Measurements from ENCODE around the gene BAX. TPM values are rescaled to one million over a fixed set of nuclear protein-coding genes. Genes with fewer than 3 reads are reported as not detected.

BAX gene
- total RNA-seq, 2 experiments from 2014 or later = 310 to 324 TPM

DNA sequence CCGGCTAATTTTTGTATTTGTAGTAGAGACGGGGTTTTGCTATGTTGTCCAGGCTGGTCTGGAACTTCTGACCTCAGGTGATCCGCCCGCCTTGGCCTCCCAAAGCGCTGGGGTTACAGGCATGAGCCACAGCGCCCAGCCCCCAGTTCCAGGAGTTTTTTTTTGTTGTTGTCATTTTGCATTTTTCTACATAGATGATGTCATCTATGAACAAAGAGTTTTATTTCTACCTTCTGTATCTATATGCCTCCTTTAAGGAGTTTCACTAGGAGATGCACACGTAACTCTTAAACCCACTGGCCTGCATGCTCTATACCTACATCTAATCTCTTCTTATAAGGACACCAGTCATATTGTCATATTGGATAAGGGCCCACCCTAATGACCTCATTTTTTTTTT, 16.4 kb upstream of the BAX start:
- no peak overlapping the region for H3K4me3 Mint-ChIP-seq
- H3K27me3 Mint-ChIP-seq = no peaks in the 10 kb centered on the region
- H3K4me1 Mint-ChIP-seq = peaks cover 12% of the 10 kb centered on the region
- no peak for DNase-seq
- POLR2A ChIA-PET = no interaction called here
- H3K36me3 Mint-ChIP-seq (ENCODE audit: low read depth) = peaks cover 11% of the 10 kb centered on the region
- H3K9me3 Mint-ChIP-seq = peaks cover 3% of the 10 kb centered on the region
- no peak overlapping the region for H3K27ac Mint-ChIP-seq
- CTCF ChIA-PET = interaction anchor here (0.6 kb wide), 1 partner anchor 13 kb away, joined by 4 read pairs; no protein-coding TSS in a partner anchor

DNA sequence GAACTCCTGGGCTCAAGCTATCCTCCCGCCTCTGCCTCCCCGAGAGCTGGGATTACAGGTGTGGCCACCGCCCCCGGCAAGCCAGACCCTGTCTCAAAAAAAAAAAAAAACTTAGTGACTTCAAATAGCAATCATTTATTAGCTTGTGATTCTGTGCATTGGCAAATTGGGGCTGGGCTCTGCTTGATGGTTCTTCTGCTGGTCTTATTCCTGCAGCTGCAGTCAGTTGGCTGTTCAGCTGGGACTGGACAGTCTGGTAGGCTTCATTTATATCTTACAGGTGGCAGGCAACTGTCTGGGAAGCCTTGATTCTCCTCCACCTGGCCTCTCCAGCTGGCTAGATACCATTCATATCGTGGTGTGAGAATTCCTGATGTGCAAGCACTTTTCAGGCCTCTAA, 13.8 kb upstream of the BAX start:
- peaks cover 3% of the 10 kb centered on the region for H3K9me3 Mint-ChIP-seq
- H3K4me3 Mint-ChIP-seq = no peak overlapping the region
- no peak overlapping the region for H3K27ac Mint-ChIP-seq
- peaks cover 11% of the 10 kb centered on the region for H3K36me3 Mint-ChIP-seq (ENCODE audit: low read depth)
- ChIA-PET CTCF (interaction anchor here (0.6 to 0.7 kb wide), 5 partner anchors 17 to 145 kb away, joined by 3 to 9 read pairs (median 3); no protein-coding TSS in a partner anchor), POLR2A (no interaction called here)
- H3K27me3 Mint-ChIP-seq = no peaks in the 10 kb centered on the region
- DNase-seq = no peak
- H3K4me1 Mint-ChIP-seq = no peaks in the 10 kb centered on the region

DNA sequence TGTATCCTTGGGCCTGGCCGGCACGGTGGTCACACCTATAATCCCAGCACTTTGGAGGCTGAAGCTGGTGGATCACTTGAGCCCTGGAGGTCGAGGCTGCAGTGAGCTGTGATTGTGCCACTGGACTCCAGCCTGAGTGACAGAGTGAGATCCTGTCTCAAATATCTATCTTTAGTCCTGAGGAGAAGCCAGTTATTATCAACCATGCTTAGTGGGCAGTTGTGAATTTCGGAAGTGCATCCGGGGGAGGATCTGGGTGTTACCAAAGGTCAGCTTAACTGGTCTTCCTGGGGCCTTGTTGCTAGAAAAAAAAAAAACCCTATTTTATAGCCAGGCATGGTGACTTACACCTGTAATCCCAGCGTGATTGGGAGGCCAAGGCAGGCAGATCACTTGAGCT, 11.6 kb upstream of the BAX start:
- Mint-ChIP-seq H3K36me3 (ENCODE audit: low read depth) (peaks cover 11% of the 10 kb centered on the region), H3K27me3 (no peaks in the 10 kb centered on the region), H3K9me3 (peaks cover 8% of the 10 kb centered on the region), H3K4me1 (no peaks in the 10 kb centered on the region), H3K27ac (no peak overlapping the region), H3K4me3 (no peak overlapping the region)
- ChIA-PET POLR2A (no interaction called here), CTCF (interaction anchor here (0.6 to 2.3 kb wide), 4 partner anchors 12 to 27 kb away, joined by 3 to 5 read pairs (median 4); no protein-coding TSS in a partner anchor)
- DNase-seq = no peak

DNA sequence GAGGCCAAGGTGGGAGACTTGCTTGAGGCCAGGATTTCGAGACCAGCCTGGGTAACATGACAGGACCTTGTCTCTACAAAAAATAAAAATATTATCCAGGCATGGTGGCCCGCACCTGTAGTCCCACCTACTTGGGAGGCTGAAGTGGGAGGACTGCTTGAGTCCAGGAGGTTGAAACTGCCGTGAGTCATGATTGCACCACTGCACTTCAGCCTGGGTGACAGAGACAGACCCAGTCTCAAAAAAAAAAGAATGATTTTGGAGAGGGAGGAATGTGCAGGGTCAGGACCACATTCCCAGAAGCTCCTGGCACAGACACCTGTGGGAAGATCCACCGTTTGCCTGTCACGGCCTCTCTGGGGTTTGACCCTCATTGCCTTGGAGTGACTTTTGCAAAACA, 9.3 kb upstream of the BAX start:
- Mint-ChIP-seq H3K27ac (no peak overlapping the region), H3K27me3 (no peaks in the 10 kb centered on the region), H3K9me3 (peaks cover 12% of the 10 kb centered on the region), H3K36me3 (ENCODE audit: low read depth) (peaks cover 7% of the 10 kb centered on the region), H3K4me3 (no peak overlapping the region), H3K4me1 (no peaks in the 10 kb centered on the region)
- CTCF ChIA-PET = interaction anchor here (2.3 kb wide), 1 partner anchor 25 kb away, joined by 5 read pairs; no protein-coding TSS in a partner anchor
- POLR2A ChIA-PET = no interaction called here
- DNase-seq = no peak

DNA sequence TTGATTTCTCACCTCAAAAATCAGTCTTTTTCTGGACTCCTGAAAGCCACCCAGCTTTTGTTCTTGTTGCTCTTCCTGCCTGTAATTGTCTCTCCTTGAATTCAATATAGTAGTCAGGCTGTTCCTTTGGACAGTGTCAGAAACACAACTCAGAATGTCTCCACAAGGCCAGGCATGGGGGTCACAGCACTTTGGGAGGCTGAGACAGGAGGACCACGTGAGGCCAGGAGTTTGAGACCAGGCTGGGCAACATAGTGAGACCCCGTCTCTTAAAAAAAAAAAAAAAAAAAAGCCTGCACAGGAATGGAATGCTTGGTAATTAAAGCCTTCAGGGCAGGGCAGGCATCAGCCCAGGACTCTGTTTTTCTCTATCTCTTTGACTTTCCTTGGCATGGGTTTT, 8.9 kb upstream of the BAX start:
- Mint-ChIP-seq H3K4me1 (no peaks in the 10 kb centered on the region), H3K27ac (no peak overlapping the region), H3K27me3 (no peaks in the 10 kb centered on the region), H3K4me3 (no peak overlapping the region), H3K36me3 (ENCODE audit: low read depth) (peaks cover 4% of the 10 kb centered on the region), H3K9me3 (peaks cover 12% of the 10 kb centered on the region)
- no peak for DNase-seq
- ChIA-PET POLR2A (no interaction called here), CTCF (no interaction called here)

DNA sequence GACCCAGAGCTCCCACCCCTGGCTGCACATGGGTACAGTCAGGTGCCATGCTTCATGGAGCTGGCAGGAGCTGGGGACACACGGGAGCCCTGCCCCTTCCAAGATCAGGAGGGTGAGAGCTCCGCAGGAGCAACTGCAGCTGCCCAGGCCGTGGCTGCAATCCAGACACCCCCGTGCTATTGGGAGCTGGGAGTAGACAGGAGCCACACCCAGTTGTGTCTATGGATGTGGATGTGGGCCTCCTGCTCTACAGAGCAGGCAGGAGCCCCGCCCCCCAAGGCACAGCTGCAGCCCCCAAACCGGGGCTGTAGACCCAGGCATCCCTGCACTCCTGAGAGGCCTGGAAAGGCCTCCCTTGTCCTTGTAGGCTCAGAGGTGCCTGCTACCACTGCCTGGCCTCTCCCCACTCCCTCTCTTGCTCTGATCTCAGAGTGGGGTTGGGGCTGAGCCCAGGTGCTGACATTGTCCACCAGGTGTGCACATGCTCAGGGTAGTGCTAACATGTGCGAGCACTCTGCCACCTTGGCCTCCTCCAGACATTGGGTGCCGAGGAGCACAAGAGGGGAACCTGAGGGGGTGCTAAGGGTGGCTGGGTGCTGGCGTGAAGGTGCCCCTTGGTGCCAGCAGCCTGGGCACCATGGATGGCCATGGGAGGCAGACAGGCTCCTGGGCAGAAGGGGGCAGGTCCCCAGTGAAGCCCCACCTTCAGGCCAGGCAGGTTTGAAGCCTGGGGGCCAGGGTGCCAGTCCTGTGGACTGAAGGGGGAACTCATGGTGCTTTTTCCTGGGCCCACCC, 8.0 kb upstream of the BAX start:
- CTCF ChIA-PET = no interaction called here
- POLR2A ChIA-PET = no interaction called here
- Mint-ChIP-seq H3K36me3 (ENCODE audit: low read depth) (no peaks in the 10 kb centered on the region), H3K4me3 (no peak overlapping the region), H3K4me1 (no peaks in the 10 kb centered on the region), H3K9me3 (peaks cover 9% of the 10 kb centered on the region), H3K27ac (no peak overlapping the region), H3K27me3 (no peaks in the 10 kb centered on the region)
- no peak for DNase-seq

DNA sequence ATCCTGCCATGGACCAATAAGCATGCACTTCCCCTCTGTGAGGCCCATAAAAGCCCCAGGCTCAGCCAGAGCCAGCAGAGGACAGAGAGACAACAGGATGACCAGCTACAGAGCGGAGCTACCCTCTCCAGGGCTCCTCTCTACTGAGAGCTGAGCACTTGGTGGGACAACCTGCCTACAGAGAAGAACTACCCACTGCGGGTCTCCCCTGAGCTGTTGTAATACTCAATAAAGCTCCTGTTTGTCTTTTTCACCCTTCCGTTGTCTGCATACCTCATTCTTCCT, 7.5 kb upstream of the BAX start:
- POLR2A ChIA-PET = no interaction called here

DNA sequence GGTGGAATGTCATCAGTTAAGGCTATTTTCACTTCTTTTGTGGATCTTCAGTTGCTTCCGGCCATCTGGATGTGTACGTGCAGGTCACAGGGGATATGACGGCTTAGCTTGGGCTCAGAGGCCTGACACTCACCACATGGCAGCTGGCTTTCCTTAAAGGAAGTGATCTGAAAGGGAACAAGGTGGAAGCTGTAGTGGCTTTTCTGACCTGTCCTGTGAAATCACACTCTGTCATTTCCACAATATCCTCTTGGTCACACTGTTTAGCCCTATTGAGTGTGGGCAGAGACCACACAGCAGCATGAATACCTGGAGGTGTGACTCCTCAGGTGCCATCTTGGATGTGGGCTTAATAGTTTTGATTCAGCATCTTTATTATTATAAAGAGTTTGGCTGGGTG, 4.5 kb upstream of the BAX start:
- H3K27me3 Mint-ChIP-seq = no peaks in the 10 kb centered on the region
- CTCF ChIA-PET = interaction anchor here (2.1 kb wide), 1 partner anchor 17 kb away, joined by 4 read pairs; no protein-coding TSS in a partner anchor
- POLR2A ChIA-PET = no interaction called here
- H3K4me3 Mint-ChIP-seq = no peak overlapping the region
- peaks cover 9% of the 10 kb centered on the region for H3K4me1 Mint-ChIP-seq
- peaks cover 9% of the 10 kb centered on the region for H3K9me3 Mint-ChIP-seq
- H3K27ac Mint-ChIP-seq = no peak overlapping the region
- no peak for DNase-seq
- peaks cover under 1% of the 10 kb centered on the region for H3K36me3 Mint-ChIP-seq (ENCODE audit: low read depth)

More for the DNA sequence above, 7.5 kb upstream of the BAX start:
- peaks cover 9% of the 10 kb centered on the region for H3K9me3 Mint-ChIP-seq
- H3K27me3 Mint-ChIP-seq = no peaks in the 10 kb centered on the region
- H3K4me3 Mint-ChIP-seq = no peak overlapping the region
- DNase-seq = no peak
- H3K4me1 Mint-ChIP-seq = no peaks in the 10 kb centered on the region
- CTCF ChIA-PET = interaction anchor here (0.8 kb wide), 1 partner anchor 15 kb away, joined by 3 read pairs; no protein-coding TSS in a partner anchor
- no peaks in the 10 kb centered on the region for H3K36me3 Mint-ChIP-seq (ENCODE audit: low read depth)
- H3K27ac Mint-ChIP-seq = no peak overlapping the region

DNA sequence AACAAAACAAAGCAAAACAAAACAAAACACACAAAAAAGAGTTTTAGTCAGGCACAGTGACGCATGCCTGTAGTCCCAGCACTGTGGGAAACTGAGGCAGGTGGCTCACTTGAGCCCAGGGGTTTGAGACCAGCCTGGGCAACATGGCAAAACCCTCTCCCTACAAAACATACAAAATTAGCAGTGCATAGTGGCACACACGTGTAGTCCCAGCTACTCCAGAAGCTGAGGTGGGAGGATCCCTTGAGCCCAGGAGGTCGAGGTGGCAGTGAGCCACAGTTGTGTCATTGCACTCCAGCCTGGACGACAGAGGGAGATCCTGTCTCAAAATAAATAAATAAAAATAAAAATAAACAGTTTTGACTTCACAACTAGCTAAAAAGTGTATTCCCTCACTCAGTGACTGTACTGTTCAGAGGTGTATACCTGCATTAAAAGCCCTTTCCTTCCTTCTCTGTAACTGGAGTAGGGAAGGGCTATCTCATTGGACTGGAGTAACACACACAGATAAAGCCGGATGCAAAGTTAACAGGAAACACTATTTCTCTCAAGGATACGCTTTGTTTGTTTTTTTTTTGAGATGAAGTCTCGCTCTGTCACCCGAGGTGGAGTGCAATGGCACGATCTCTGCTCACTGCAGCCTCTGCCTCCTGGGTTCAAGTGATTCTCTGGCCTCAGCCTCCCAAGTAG, 3.7 kb upstream of the BAX start:
- Mint-ChIP-seq H3K4me3 (no peak overlapping the region), H3K27me3 (no peaks in the 10 kb centered on the region), H3K27ac (no peak overlapping the region), H3K9me3 (peaks cover 9% of the 10 kb centered on the region), H3K4me1 (peaks cover 16% of the 10 kb centered on the region), H3K36me3 (ENCODE audit: low read depth) (peaks cover 9% of the 10 kb centered on the region)
- no peak for DNase-seq
- CTCF ChIA-PET = interaction anchor here (0.6 to 1.2 kb wide), 2 partner anchors 12 to 18 kb away, joined by 3 to 4 read pairs; no protein-coding TSS in a partner anchor
- POLR2A ChIA-PET = no interaction called here

DNA sequence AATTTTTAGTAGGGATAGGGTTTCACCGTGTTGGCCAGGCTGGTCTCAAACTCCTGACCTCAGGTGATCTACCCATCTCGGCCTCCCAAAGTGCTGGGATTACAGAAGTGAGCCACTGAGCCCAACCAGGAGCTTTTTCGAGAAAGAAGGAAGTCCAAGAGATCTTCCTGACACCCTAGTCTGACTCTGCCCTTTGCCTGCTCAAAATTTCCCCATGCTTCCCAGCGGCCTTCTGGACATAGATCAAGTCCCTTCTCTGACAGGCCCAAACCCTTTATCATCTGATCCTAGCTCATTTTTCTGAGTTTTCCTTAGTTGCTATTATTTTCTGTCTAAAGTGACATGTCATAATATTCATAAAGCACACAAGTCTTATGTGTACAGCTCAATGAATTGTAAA, 1.5 kb upstream of the BAX start:
- Mint-ChIP-seq H3K27ac (no peak overlapping the region), H3K36me3 (ENCODE audit: low read depth) (peaks cover 28% of the 10 kb centered on the region), H3K4me3 (no peak overlapping the region), H3K4me1 (peaks cover 33% of the 10 kb centered on the region), H3K9me3 (peaks cover 4% of the 10 kb centered on the region), H3K27me3 (no peaks in the 10 kb centered on the region)
- no peak for DNase-seq
- POLR2A ChIA-PET = no interaction called here
- CTCF ChIA-PET = interaction anchor here (0.7 to 1.4 kb wide), 6 partner anchors 17 to 225 kb away, joined by 3 to 5 read pairs (median 4); partner anchors contain the start of gene HSD17B14

DNA sequence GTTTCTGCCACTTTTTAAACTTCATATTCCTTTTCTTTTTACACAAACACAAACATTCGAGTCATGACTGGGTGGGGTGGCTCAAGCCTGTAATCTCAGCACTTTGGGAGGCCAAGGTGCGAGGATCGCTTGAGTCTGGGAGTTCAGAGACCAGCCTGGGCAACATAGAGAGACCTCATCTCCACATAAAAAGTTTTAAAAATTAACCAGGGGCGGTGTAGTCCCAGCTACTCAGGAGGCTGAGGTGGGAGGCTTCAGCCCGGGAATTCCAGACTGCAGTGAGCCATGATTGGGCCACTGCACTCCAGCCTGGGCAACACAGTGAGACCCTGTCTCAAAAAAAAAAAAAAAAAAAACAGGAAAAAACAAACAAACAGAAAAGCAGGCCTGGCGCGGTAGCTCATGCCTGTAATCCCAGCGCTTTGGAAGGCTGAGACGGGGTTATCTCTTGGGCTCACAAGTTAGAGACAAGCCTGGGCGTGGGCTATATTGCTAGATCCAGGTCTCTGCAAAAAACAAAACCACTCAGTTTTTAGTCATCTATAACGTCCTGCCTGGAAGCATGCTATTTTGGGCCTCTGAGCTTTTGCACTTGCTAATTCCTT, 583 bp upstream of the BAX start:
- peaks cover 37% of the 10 kb centered on the region for H3K36me3 Mint-ChIP-seq (ENCODE audit: low read depth)
- peaks cover 41% of the 10 kb centered on the region for H3K4me1 Mint-ChIP-seq
- H3K9me3 Mint-ChIP-seq = no peaks in the 10 kb centered on the region
- CTCF ChIA-PET = interaction anchor here (1.2 to 1.5 kb wide), 4 partner anchors 10 to 159 kb away, joined by 3 to 7 read pairs (median 5); partner anchors contain the start of gene RUVBL2
- H3K27me3 Mint-ChIP-seq = no peaks in the 10 kb centered on the region
- peak overlapping the region; percentile 77 for H3K4me3 Mint-ChIP-seq
- POLR2A ChIA-PET = interaction anchor here (0.6 to 0.7 kb wide), 3 partner anchors 14 to 166 kb away, joined by 3 to 7 read pairs (median 4); no protein-coding TSS in a partner anchor
- DNase-seq = no peak
- H3K27ac Mint-ChIP-seq = peak overlapping the region; percentile 89

DNA sequence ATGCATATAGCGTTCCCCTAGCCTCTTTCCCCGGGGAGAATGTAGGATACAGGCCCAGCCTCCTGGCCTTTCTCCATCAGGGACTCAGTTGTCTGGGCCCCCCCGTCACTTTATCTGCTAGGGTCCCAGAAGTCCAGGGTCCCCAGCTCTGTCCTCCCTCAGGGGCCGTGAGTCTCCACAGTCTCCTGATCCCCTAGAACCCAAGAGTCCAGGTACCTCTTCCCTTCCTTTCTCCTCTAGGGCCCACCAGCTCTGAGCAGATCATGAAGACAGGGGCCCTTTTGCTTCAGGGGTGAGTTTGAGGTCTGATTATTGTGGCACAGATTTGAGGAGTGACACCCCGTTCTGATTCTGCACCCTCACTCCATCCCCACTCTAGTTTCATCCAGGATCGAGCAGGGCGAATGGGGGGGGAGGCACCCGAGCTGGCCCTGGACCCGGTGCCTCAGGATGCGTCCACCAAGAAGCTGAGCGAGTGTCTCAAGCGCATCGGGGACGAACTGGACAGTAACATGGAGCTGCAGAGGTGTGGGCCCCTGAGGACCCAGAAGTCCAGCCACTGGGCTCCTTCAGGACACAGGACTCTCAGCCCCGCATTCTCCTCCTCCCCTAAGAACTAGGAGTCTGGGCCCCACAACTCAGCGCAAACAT, 758 bp downstream of the BAX start:
- ChIA-PET CTCF (interaction anchor here (1.2 to 1.5 kb wide), 2 partner anchors 9 to 38 kb away, joined by 3 to 7 read pairs; partner anchors contain the start of gene RUVBL2), POLR2A (interaction anchor here (0.5 to 0.7 kb wide), 2 partner anchors 528 to 974 kb away, joined by 3 to 4 read pairs; no protein-coding TSS in a partner anchor)
- H3K4me1 Mint-ChIP-seq = peaks cover 50% of the 10 kb centered on the region
- H3K27me3 Mint-ChIP-seq = no peaks in the 10 kb centered on the region
- H3K4me3 Mint-ChIP-seq = peak overlapping the region; percentile 77
- DNase-seq = no peak
- peaks cover 41% of the 10 kb centered on the region for H3K36me3 Mint-ChIP-seq (ENCODE audit: low read depth)
- H3K9me3 Mint-ChIP-seq = no peaks in the 10 kb centered on the region
- H3K27ac Mint-ChIP-seq = peak overlapping the region; percentile 85

Measured in activated CD4-positive, alpha-beta T cell treated with anti-CD3 and anti-CD28 coated beads, Interleukin-2, amount 10 ng/mL, durations not matched to agents 7 days and 5 days (primary cell).